Measurements from ENCODE around the gene WDFY4.

DNA sequence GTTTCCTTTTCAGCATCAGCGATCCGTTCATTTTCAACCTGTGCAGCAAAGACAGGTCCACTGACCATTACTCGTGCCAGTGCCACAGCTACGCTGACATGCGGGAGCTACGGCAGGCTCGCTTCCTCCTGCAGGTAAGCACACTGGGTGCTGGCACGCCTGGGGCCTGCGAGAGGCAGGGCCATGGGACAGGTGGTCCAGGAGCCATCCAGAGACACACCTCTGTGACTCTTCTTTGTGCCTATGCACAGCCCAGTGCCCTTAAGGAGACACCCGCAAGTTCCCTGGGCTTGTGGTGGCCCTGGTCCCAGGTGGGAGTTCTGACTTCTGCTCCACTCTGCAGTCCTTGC, 212.7 kb downstream of the WDFY4 start:
- TF ChIP-seq SMC3 (conservative IDR thresholded peaks at IDR 0.05; ENCODE audit: poor library complexity) = no peak
- TF ChIP-seq, protein P1, sequence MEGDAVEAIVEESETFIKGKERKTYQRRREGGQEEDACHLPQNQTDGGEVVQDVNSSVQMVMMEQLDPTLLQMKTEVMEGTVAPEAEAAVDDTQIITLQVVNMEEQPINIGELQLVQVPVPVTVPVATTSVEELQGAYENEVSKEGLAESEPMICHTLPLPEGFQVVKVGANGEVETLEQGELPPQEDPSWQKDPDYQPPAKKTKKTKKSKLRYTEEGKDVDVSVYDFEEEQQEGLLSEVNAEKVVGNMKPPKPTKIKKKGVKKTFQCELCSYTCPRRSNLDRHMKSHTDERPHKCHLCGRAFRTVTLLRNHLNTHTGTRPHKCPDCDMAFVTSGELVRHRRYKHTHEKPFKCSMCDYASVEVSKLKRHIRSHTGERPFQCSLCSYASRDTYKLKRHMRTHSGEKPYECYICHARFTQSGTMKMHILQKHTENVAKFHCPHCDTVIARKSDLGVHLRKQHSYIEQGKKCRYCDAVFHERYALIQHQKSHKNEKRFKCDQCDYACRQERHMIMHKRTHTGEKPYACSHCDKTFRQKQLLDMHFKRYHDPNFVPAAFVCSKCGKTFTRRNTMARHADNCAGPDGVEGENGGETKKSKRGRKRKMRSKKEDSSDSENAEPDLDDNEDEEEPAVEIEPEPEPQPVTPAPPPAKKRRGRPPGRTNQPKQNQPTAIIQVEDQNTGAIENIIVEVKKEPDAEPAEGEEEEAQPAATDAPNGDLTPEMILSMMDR (IDR thresholded peaks at IDR 0.05; ENCODE audit: poor library complexity, severe bottlenecking) = no peak
- no peak for TF ChIP-seq EZH2 (IDR thresholded peaks at IDR 0.05; ENCODE audit: borderline replicate concordance, insufficient read depth, low read length, poor library complexity, severe bottlenecking)
- TF ChIP-seq POLR2AphosphoS5 (IDR thresholded peaks at IDR 0.05) = no peak
